T-helper 2 cell treated with Interferon-gamma antibody and Interleukin-4, amounts not matched to agents 5 μg/mL and 100 μg/mL, for 36 hours (primary cell): ENCODE results near the gene INTS7.
"Not testable (repeated sequence)": the region's sequence is repeated elsewhere in the genome, so short reads cannot be mapped to it uniquely, and the experiment has no call there.

ENCODE experiments used
- DNase-seq: peaks from one replicate; pipeline ENCODE4 v3.0.0; 2021; ENCODE audit warnings: low spot score
- H3K27ac Mint-ChIP-seq: one replicate; pipeline ENCODE4 v1.8.0; 2021; ENCODE audit warnings: mild to moderate bottlenecking, mixed read lengths
- H3K27me3 Mint-ChIP-seq: one replicate; pipeline ENCODE4 v1.8.0; 2021; ENCODE audit warnings: low read depth, mixed read lengths
- H3K36me3 Mint-ChIP-seq: one replicate; pipeline ENCODE4 v1.8.0; 2021; ENCODE audit warnings: low read depth, mixed read lengths
- H3K4me1 Mint-ChIP-seq: one replicate; pipeline ENCODE4 v1.8.0; 2021; ENCODE audit warnings: low read depth, mixed read lengths
- H3K4me3 Mint-ChIP-seq: one replicate; pipeline ENCODE4 v1.8.0; 2022; ENCODE audit warnings: mild to moderate bottlenecking, moderate library complexity, mixed read lengths
- H3K9me3 Mint-ChIP-seq: one replicate; pipeline ENCODE4 v1.8.0; 2021; ENCODE audit warnings: mixed read lengths

The INTS7 gene

GRCh38 chr1:211947396-211948295 lies 87.7 kb downstream of the INTS7 start:
- H3K27ac Mint-ChIP-seq = no peak overlapping the region
- H3K9me3 Mint-ChIP-seq = no peaks in the 10 kb centered on the region
- DNase-seq = no peak
- H3K27me3 Mint-ChIP-seq = no peaks in the 10 kb centered on the region
- H3K4me3 Mint-ChIP-seq = no peak overlapping the region
- peaks cover 24% of the 10 kb centered on the region for H3K36me3 Mint-ChIP-seq
- H3K4me1 Mint-ChIP-seq = peaks cover 6% of the 10 kb centered on the region

DNA sequence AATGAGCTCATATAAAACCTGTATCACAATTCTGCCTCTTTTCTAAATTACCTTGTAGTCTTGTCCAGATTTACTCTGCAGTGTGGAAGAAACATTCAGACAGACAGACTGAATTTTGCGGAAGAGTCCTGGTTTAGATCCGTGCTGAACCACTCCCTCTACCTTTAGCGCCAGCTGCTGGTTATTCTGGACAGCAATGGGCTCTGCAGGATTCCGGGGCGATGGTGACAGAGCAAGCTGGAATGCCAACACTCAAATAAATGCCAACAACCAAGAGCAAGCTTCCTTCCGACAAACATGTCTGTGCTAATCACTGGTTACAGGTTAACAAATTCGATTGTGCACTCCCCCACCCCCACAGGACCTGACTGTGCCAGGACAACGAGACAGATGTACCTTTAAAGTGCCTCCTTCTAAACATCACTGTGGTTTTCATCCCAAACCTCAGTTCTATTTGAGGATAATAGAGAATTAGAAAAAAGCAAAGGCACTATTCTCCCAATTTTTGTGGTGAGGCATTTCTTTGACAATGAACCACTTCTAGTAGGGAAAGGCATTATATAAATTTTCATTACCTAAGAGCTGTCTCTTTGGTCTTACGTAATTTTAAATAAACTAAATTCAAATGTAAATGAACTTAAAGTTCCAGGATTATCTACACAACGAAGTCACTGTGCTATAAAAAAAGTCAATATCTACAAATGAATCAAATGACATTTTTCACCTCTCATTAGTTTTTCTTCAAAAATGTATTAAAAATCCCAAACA lies 90.4 kb downstream of the INTS7 start:
- Mint-ChIP-seq H3K27ac (no peak overlapping the region), H3K4me3 (no peak overlapping the region), H3K9me3 (no peaks in the 10 kb centered on the region), H3K27me3 (no peaks in the 10 kb centered on the region), H3K4me1 (peaks cover 9% of the 10 kb centered on the region), H3K36me3 (peaks cover 36% of the 10 kb centered on the region)
- no peak for DNase-seq

DNA sequence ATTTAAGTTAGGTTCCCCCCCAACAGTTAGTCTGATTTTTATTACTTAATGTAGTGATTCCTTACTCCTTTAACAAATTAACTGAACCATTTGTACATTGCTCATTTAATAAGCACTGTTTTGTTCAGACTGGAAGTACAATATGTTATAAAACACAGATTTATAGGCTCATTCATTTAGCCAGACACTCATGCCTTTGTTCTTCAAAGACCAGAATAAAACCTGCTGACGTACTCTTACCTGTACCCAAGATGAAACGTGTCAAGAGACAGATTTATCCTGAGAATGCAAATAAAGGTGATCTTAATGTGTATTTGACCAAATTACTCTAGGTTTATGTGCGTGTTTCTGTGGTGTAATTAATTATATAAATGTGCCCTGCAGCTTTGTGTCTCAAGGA lies 92.8 kb downstream of the INTS7 start:
- H3K4me3 Mint-ChIP-seq = no peak overlapping the region
- no peak overlapping the region for H3K27ac Mint-ChIP-seq
- DNase-seq = no peak
- H3K4me1 Mint-ChIP-seq = peaks cover 21% of the 10 kb centered on the region
- no peaks in the 10 kb centered on the region for H3K9me3 Mint-ChIP-seq
- no peaks in the 10 kb centered on the region for H3K27me3 Mint-ChIP-seq
- H3K36me3 Mint-ChIP-seq = peaks cover 39% of the 10 kb centered on the region

- Mint-ChIP-seq H3K4me1 (peaks cover 31% of the 10 kb centered on the region), H3K27me3 (peaks cover 2% of the 10 kb centered on the region), H3K4me3 (no peak overlapping the region), H3K9me3 (no peaks in the 10 kb centered on the region), H3K27ac (no peak overlapping the region), H3K36me3 (peaks cover 41% of the 10 kb centered on the region)
- DNase-seq = peak; percentile 59
These were observed 95.4 kb downstream of the INTS7 start for GRCh38 chr1:211939876-211940468.

DNA sequence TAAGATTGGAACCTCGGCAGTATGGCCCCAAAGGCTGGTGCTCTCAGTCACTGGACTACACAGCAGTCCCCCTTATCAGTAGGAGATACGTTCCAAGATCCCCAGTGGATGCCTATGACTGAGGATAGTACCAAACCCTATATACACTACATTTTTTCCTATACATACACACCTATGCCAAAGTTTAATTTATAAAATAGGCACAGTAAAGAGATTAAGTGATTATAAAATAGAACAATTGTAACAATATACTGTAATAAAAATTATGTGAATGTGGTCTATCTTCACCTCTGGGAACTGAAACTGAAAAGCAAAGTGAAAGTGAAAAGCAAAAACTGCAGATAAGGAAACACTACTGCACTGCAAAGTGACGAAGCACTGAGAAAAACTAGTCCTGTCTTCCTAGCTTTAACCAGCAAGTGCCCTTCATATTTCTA lies 96.8 kb downstream of the INTS7 start:
- peak overlapping the region; percentile 57 for H3K4me3 Mint-ChIP-seq
- H3K36me3 Mint-ChIP-seq = peaks cover 30% of the 10 kb centered on the region
- peaks cover 31% of the 10 kb centered on the region for H3K4me1 Mint-ChIP-seq
- H3K27me3 Mint-ChIP-seq = peaks cover 2% of the 10 kb centered on the region
- no peak overlapping the region for H3K27ac Mint-ChIP-seq
- no peaks in the 10 kb centered on the region for H3K9me3 Mint-ChIP-seq
- no peak for DNase-seq

- H3K4me3 Mint-ChIP-seq, H3K27ac Mint-ChIP-seq, DNase-seq, H3K9me3 Mint-ChIP-seq, H3K27me3 Mint-ChIP-seq: not testable (repeated sequence)
- Mint-ChIP-seq H3K36me3 (peaks cover 23% of the 10 kb centered on the region), H3K4me1 (peaks cover 31% of the 10 kb centered on the region)
These were observed 97.9 kb downstream of the INTS7 start for GRCh38 chr1:211937422-211937821.

DNA sequence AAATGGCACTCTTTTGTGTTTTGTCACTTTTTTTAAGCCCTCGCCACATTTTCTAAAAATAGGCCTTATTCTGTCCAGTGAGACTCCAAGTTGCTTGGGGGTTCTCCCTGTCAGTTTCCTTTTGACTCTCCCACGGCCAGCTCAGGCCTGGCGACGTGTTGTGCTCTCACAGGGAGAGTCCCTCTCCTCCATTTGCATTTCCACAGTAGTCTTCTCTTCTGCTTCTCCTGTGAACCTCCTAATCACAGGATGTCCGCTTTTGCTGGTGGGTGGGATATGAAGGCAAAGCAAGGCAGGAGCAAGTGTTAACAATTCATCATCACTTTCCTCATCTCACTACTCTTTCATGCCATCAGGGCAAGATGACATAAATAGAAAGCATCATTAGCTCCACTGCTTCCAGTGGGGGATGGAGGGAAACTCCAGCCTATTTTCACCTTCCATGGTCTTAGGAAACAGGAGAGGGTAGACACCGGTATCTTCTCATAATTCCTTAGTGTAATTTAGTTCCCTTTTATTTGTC lies 99.8 kb downstream of the INTS7 start:
- Mint-ChIP-seq H3K4me1 (peaks cover 27% of the 10 kb centered on the region), H3K4me3 (peak overlapping the region; percentile 8), H3K27ac (peak overlapping the region; percentile 69), H3K27me3 (peaks cover 2% of the 10 kb centered on the region), H3K9me3 (no peaks in the 10 kb centered on the region), H3K36me3 (peaks cover 10% of the 10 kb centered on the region)
- peak; percentile 82 for DNase-seq

- Mint-ChIP-seq H3K9me3 (no peaks in the 10 kb centered on the region), H3K4me3 (no peak overlapping the region), H3K27ac (no peak overlapping the region), H3K4me1 (peaks cover 19% of the 10 kb centered on the region), H3K36me3 (peaks cover 4% of the 10 kb centered on the region), H3K27me3 (peaks cover 2% of the 10 kb centered on the region)
- no peak for DNase-seq
These were observed 101.2 kb downstream of the INTS7 start for GRCh38 chr1:211933946-211934714.

DNA sequence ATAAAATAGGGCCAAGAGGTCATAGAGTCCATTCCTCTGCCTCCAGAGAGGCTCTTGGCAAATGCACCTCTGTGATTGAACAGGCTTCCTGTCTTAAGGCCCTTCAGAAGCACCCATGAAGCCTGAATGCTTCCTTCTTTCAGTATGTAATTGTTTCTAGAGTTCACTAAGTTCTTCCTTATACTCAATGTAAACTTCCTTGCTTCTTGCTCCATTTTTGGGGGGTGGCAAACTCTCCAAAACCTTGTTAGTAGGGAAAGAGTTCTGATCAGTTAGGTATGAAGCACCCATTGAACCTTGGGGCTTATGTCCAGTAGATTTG lies 102.5 kb downstream of the INTS7 start:
- Mint-ChIP-seq H3K36me3 (peaks cover 4% of the 10 kb centered on the region), H3K9me3 (no peaks in the 10 kb centered on the region), H3K4me1 (peaks cover 26% of the 10 kb centered on the region), H3K27ac (no peak overlapping the region), H3K4me3 (no peak overlapping the region), H3K27me3 (peaks cover 2% of the 10 kb centered on the region)
- DNase-seq = no peak

- DNase-seq = no peak
- Mint-ChIP-seq H3K36me3 (peaks cover 4% of the 10 kb centered on the region), H3K4me3 (no peak overlapping the region), H3K4me1 (peaks cover 23% of the 10 kb centered on the region), H3K27me3 (peaks cover 2% of the 10 kb centered on the region), H3K9me3 (no peaks in the 10 kb centered on the region), H3K27ac (no peak overlapping the region)
These were observed 103.0 kb downstream of the INTS7 start for GRCh38 chr1:211932231-211932932.

DNA sequence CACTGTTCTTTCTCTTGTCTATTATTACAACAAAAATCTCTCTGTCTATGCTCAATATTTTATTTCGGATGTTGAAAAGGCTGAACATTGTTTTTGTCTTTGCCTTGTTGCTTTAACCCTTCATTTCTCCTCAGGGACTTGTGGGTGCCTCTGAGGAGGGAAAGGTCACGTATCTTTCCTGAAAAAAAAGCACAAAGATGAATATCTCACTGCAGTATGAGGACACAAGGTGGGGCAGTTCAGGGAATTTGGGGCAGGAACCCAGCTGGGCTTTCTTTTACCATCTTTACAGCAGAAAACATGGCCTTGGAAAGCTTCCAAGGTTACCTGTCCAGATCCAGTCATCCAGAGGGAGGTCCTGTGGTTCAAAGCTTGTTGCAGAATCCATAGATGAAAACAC lies 105.7 kb downstream of the INTS7 start:
- Mint-ChIP-seq H3K4me3 (no peak overlapping the region), H3K27me3 (peaks cover 4% of the 10 kb centered on the region), H3K27ac (no peak overlapping the region), H3K36me3 (no peaks in the 10 kb centered on the region), H3K9me3 (no peaks in the 10 kb centered on the region), H3K4me1 (peaks cover 13% of the 10 kb centered on the region)
- no peak for DNase-seq

DNA sequence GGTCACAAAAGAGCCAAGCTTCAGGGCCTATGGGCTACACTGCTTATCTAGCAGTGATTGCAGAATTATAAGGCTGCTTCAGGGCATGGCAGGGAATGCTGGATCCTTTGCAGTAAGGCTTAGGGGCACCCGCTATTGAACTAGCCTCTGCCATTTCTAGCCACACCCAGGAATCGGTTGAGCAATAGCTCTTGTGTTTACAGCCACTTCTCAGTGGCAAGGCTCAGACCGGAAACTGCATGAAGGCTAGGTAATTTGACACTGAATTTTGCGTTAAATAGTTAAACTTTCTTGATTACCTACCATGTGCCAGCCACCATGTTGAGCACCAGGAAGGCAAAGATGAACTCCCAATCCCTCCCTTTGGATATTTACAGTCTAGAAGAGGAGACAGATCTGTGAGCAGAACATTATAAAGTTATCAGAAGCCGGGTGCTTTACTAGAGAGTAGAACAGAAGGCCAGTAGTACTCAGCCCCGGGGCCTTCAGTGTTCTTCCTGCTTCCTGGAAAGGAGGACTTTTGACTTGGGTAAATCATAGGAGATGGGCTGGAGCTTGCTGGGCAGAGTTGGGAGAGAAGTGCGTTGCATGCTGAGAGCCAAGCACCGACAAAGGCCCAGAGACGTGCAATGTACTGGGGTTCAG lies 106.2 kb downstream of the INTS7 start:
- DNase-seq = no peak
- H3K36me3 Mint-ChIP-seq = no peaks in the 10 kb centered on the region
- H3K9me3 Mint-ChIP-seq = no peaks in the 10 kb centered on the region
- peaks cover 4% of the 10 kb centered on the region for H3K27me3 Mint-ChIP-seq
- H3K27ac Mint-ChIP-seq = peak overlapping the region; percentile 15
- H3K4me3 Mint-ChIP-seq = no peak overlapping the region
- peaks cover 13% of the 10 kb centered on the region for H3K4me1 Mint-ChIP-seq
